ENCODE results near the gene COL28A1.

Gene COL28A1

DNA sequence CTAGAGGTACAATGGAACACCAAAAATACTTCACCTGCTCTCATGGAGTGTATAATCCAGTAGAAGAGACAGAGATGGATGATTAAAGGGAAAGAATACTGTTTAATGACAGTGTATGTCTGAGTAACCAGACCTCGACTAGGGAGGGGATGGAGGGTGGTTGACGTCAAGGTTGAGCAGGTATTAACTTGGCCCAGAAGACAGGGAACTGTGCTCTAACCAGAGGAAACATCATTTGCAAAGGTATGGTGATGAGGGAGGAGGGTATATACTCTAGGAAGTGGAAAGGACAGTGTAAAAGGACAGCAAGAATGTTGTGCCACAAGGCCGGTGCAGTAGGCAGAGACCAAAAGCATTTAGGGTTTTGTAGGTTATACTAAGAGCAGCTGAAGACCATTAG, 33.9 kb upstream of the COL28A1 start:
- no peak for TF ChIP-seq POLR2A (IDR thresholded peaks at IDR 0.05; ENCODE audit: low read depth, low read length)
- TF ChIP-seq TAF1 (IDR thresholded peaks at IDR 0.05; ENCODE audit: low read depth, low read length) = no peak
- no peak for TF ChIP-seq SPI1 (IDR thresholded peaks at IDR 0.05; ENCODE audit: low read depth, low read length)
- TF ChIP-seq POLR2AphosphoS5 (IDR thresholded peaks at IDR 0.05; ENCODE audit: low read depth, low read length) = peak; percentile 26; the same call in 1 of the 2 replicates
- TF ChIP-seq POU2F2 (IDR thresholded peaks at IDR 0.05; ENCODE audit: low read depth, low read length) = no peak
- TF ChIP-seq PAX5 (IDR thresholded peaks at IDR 0.05; ENCODE audit: insufficient read depth, low read length, severe bottlenecking) = no peak
- DNase-seq (ENCODE audit: insufficient read length, low spot score) (no peak), FAIRE-seq (peak; percentile 81)

- no peak for DNase-seq (ENCODE audit: insufficient read length, low spot score)
- peak; percentile 71 for FAIRE-seq
- TF ChIP-seq SPI1 (IDR thresholded peaks at IDR 0.05; ENCODE audit: low read depth, low read length) = peak; percentile 94
- TF ChIP-seq POLR2A (IDR thresholded peaks at IDR 0.05; ENCODE audit: low read depth, low read length) = peak; percentile 40; the same call in 1 of the 2 replicates
- TF ChIP-seq PAX5 (IDR thresholded peaks at IDR 0.05; ENCODE audit: insufficient read depth, low read length, severe bottlenecking) = no peak
- no peak for TF ChIP-seq POU2F2 (IDR thresholded peaks at IDR 0.05; ENCODE audit: low read depth, low read length)
- TF ChIP-seq TAF1 (IDR thresholded peaks at IDR 0.05; ENCODE audit: low read depth, low read length) = no peak
- no peak for TF ChIP-seq POLR2AphosphoS5 (IDR thresholded peaks at IDR 0.05; ENCODE audit: low read depth, low read length)
Observed at GRCh38 chr7:7569081-7569527, 33.4 kb upstream of the COL28A1 start.

- DNase-seq (ENCODE audit: insufficient read length, low spot score) = no peak
Observed at GRCh38 chr7:7568553-7568952, 32.9 kb upstream of the COL28A1 start.

DNA sequence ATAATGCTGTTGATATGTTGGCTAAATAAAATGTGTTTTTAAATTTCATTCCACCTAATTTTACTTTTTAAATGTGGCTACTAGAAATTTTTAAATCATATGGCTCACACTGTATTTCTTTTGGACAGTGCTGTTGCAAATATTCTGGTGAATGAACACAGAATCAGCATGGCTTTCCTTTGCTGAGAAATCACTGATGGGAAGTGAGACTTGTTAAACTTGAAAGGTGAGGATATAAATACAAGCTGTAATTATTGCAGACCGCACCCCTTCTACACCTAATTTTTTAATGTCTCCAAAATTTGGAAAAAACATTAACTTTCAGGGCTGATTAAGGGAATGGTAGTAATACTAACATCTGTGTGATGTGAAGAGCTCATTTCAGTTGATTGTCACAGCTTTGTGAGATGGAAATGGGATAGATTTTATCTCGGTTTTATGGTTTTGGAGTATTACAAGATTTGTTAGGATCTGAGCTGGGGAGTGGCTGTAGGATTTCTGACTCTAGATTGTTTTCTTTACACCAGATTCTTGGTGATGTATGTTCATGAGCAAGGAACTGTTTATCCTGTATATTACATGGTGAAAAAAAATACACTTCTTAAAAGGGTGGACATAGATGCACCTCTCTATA, 32.3 kb upstream of the COL28A1 start:
- TF ChIP-seq SPI1 (IDR thresholded peaks at IDR 0.05; ENCODE audit: low read depth, low read length) (peak; percentile 58), TAF1 (IDR thresholded peaks at IDR 0.05; ENCODE audit: low read depth, low read length) (no peak)
- FAIRE-seq (peak; percentile 70), DNase-seq (ENCODE audit: insufficient read length, low spot score) (no peak)

More at GRCh38 chr7:7568553-7568952, 32.9 kb upstream of the COL28A1 start:
- TF ChIP-seq SPI1 (IDR thresholded peaks at IDR 0.05; ENCODE audit: low read depth, low read length) (no peak), POLR2AphosphoS5 (IDR thresholded peaks at IDR 0.05; ENCODE audit: low read depth, low read length) (no peak), TAF1 (IDR thresholded peaks at IDR 0.05; ENCODE audit: low read depth, low read length) (no peak), PAX5 (IDR thresholded peaks at IDR 0.05; ENCODE audit: insufficient read depth, low read length, severe bottlenecking) (no peak), POLR2A (IDR thresholded peaks at IDR 0.05; ENCODE audit: low read depth, low read length) (no peak), POU2F2 (IDR thresholded peaks at IDR 0.05; ENCODE audit: low read depth, low read length) (no peak)
- no peak for FAIRE-seq

GRCh38 chr7:7566651-7567611, 31.3 kb upstream of the COL28A1 start, which contains the start of gene MIOS:
Gene MIOS, plus strand, starts transcription at chr7:7566884. Its CDS starts 5,592 bp downstream, at chr7:7572476.
- FAIRE-seq (peak; percentile 82), DNase-seq (ENCODE audit: insufficient read length, low spot score) (peak; percentile 82)
- TF ChIP-seq TAF1 (IDR thresholded peaks at IDR 0.05; ENCODE audit: low read depth, low read length) (peak; percentile 72), POU2F2 (IDR thresholded peaks at IDR 0.05; ENCODE audit: low read depth, low read length) (peak; percentile 65), POLR2AphosphoS5 (IDR thresholded peaks at IDR 0.05; ENCODE audit: low read depth, low read length) (peak; percentile 73), POLR2A (IDR thresholded peaks at IDR 0.05; ENCODE audit: low read depth, low read length) (peak; percentile 75), SPI1 (IDR thresholded peaks at IDR 0.05; ENCODE audit: low read depth, low read length) (no peak), PAX5 (IDR thresholded peaks at IDR 0.05; ENCODE audit: insufficient read depth, low read length, severe bottlenecking) (peak; percentile 44)

DNA sequence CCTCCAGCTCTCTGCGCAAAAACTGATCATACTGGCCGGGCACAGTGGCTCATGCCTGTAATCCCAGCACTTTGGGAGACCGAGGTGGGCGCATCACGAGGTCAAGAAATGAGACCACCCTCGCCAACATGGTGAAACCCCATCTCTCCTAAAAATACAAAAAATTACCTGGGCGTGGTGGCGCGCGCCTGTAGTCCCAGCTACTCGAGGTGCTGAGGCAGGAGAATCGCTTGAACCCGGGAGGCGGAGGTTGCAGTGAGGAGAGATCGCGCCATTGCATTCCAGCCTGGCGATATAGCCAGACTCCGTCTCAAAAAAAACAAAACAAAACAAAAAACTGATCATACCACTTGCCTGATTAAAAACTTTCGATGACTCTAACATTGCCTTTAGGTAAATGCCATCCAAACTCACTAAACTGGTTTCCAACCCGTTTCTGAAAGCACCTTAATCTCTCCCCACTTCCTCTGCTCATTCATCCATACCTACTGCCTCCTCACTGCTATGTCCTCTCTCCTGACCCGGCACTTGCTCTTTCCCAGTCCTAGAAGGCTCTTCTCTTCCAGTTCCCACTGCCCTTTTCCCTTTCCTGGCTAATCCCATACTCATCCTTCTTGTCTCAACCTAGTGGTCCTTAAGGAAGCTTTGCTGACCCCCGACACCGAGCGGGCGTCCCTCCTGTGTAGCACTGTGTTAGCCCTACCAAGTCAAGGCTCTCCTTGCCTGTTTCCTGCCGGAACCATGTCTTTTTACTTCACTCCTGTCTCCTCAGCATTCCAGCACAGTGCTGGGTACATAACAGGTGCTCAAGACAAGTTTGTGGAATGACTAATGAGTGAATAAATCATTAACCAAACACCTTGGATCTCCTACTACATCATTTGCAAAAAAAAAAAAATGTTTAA, 30.3 kb upstream of the COL28A1 start:
- DNase-seq (ENCODE audit: insufficient read length, low spot score) (no peak), FAIRE-seq (peak; percentile 57)
- TF ChIP-seq POU2F2 (IDR thresholded peaks at IDR 0.05; ENCODE audit: low read depth, low read length) = no peak
- no peak for TF ChIP-seq POLR2A (IDR thresholded peaks at IDR 0.05; ENCODE audit: low read depth, low read length)
- no peak for TF ChIP-seq TAF1 (IDR thresholded peaks at IDR 0.05; ENCODE audit: low read depth, low read length)
- no peak for TF ChIP-seq POLR2AphosphoS5 (IDR thresholded peaks at IDR 0.05; ENCODE audit: low read depth, low read length)
- TF ChIP-seq PAX5 (IDR thresholded peaks at IDR 0.05; ENCODE audit: insufficient read depth, low read length, severe bottlenecking) = no peak
- TF ChIP-seq SPI1 (IDR thresholded peaks at IDR 0.05; ENCODE audit: low read depth, low read length) = no peak

- no peak for TF ChIP-seq POLR2AphosphoS5 (IDR thresholded peaks at IDR 0.05; ENCODE audit: low read depth, low read length)
- TF ChIP-seq POU2F2 (IDR thresholded peaks at IDR 0.05; ENCODE audit: low read depth, low read length) = no peak
- no peak for TF ChIP-seq PAX5 (IDR thresholded peaks at IDR 0.05; ENCODE audit: insufficient read depth, low read length, severe bottlenecking)
- no peak for TF ChIP-seq SPI1 (IDR thresholded peaks at IDR 0.05; ENCODE audit: low read depth, low read length)
- no peak for TF ChIP-seq POLR2A (IDR thresholded peaks at IDR 0.05; ENCODE audit: low read depth, low read length)
- no peak for TF ChIP-seq TAF1 (IDR thresholded peaks at IDR 0.05; ENCODE audit: low read depth, low read length)
- DNase-seq (ENCODE audit: insufficient read length, low spot score) (no peak), FAIRE-seq (no peak)
Observed at GRCh38 chr7:7565018-7565680, 29.5 kb upstream of the COL28A1 start.

DNA sequence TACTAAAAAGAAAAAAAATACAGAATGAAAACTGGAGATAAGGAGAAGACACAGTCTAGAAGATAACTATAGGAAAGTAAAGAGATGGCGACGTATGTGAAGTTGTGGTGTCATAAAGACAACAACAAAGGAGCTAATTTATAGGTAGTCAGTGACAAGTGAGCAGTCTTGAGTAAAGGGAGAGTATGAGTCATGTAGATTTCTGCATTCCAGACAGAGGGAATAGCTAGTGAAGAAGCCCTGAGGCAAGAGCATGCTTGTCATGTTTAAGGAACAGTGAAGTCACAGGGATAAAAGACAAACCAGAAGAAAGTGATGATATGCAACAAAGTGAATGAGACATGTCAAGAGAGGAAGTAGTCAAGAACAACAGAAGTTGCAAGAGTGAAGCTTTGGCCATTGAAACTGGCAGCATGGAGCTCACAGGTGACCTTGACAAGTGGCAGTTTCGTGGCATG, 28.7 kb upstream of the COL28A1 start:
- TF ChIP-seq TAF1 (IDR thresholded peaks at IDR 0.05; ENCODE audit: low read depth, low read length) (no peak), SPI1 (IDR thresholded peaks at IDR 0.05; ENCODE audit: low read depth, low read length) (peak; percentile 56), POLR2A (IDR thresholded peaks at IDR 0.05; ENCODE audit: low read depth, low read length) (no peak), POLR2AphosphoS5 (IDR thresholded peaks at IDR 0.05; ENCODE audit: low read depth, low read length) (no peak), PAX5 (IDR thresholded peaks at IDR 0.05; ENCODE audit: insufficient read depth, low read length, severe bottlenecking) (no peak)
- DNase-seq (ENCODE audit: insufficient read length, low spot score) (no peak), FAIRE-seq (no peak)

Measured in GM12891 (cell line).